Measurements from ENCODE around the gene SLC25A25.
"Not testable (repeated sequence)": the region's sequence is repeated elsewhere in the genome, so short reads cannot be mapped to it uniquely, and the experiment has no call there.

Gene SLC25A25

DNA sequence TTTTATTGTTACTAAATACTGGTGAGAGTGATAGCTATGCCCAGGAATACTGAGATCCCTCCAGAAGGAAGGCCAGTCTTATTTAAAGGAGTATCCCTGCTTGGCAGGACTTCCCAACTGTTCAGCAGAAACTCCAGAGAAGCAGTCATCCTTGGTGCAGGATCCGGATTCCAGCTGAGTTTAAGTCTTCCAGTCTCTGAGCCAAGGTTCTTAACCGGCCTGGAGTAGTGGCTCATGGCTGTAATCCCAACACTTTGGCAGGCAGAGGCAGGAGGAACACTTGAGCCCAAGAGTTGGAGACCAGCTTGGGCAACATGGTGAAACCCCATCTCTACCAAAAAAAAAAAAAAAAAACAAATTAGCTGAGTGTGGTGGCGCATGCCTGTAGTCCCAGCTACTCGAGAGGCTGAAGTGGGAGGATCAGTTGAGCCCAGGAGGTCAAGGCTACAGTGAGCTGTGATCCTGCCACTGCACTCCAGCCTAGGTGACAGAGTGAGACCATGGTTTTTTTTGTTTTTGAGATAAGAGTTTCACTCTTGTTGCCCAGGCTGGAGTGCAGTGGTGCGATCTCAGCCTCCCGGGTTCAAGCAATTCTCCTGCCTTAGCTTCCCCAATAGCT is 8.6 kb upstream of the SLC25A25 start:
- H3K27me3 Mint-ChIP-seq = no peaks in the 10 kb centered on the region
- no peaks in the 10 kb centered on the region for H3K9me3 Mint-ChIP-seq
- H3K4me1 Mint-ChIP-seq (ENCODE audit: low read depth) = peaks cover 35% of the 10 kb centered on the region
- H3K4me3 Mint-ChIP-seq = no peak overlapping the region
- H3K36me3 Mint-ChIP-seq (ENCODE audit: low read depth) = peaks cover 5% of the 10 kb centered on the region
- no peak overlapping the region for H3K27ac Mint-ChIP-seq

- H3K4me3 Mint-ChIP-seq = peak overlapping the region; percentile 61
- peaks cover 51% of the 10 kb centered on the region for H3K4me1 Mint-ChIP-seq (ENCODE audit: low read depth)
- peaks cover 5% of the 10 kb centered on the region for H3K36me3 Mint-ChIP-seq (ENCODE audit: low read depth)
- H3K9me3 Mint-ChIP-seq = no peaks in the 10 kb centered on the region
- no peaks in the 10 kb centered on the region for H3K27me3 Mint-ChIP-seq
- peak overlapping the region; percentile 80 for H3K27ac Mint-ChIP-seq
Measured at GRCh38 chr9:128061275-128061960, 6.6 kb upstream of the SLC25A25 start.

DNA sequence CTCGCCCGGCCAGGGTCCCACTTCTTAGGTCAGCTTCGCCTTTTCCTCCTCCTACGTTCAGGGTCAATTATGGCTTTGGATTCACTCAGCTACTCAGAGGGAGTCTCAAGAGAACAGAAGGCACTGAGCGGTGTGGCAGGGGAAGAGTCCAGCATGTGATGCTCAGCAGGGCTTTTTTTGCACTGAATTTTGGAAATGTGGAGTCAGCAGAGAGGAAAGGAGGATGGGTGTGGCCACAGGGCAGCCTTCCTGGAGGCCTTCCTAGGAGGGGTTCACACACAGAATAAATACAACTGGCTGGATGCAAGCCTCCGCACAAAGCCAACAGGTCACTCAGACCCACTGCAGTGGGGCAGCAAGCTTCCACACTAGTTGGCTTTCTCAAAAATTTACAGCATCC is 5.8 kb upstream of the SLC25A25 start:
- Mint-ChIP-seq H3K27ac (peak overlapping the region; percentile 14), H3K9me3 (no peaks in the 10 kb centered on the region), H3K27me3 (no peaks in the 10 kb centered on the region), H3K4me1 (ENCODE audit: low read depth) (peaks cover 53% of the 10 kb centered on the region), H3K4me3 (no peak overlapping the region), H3K36me3 (ENCODE audit: low read depth) (peaks cover 5% of the 10 kb centered on the region)

DNA sequence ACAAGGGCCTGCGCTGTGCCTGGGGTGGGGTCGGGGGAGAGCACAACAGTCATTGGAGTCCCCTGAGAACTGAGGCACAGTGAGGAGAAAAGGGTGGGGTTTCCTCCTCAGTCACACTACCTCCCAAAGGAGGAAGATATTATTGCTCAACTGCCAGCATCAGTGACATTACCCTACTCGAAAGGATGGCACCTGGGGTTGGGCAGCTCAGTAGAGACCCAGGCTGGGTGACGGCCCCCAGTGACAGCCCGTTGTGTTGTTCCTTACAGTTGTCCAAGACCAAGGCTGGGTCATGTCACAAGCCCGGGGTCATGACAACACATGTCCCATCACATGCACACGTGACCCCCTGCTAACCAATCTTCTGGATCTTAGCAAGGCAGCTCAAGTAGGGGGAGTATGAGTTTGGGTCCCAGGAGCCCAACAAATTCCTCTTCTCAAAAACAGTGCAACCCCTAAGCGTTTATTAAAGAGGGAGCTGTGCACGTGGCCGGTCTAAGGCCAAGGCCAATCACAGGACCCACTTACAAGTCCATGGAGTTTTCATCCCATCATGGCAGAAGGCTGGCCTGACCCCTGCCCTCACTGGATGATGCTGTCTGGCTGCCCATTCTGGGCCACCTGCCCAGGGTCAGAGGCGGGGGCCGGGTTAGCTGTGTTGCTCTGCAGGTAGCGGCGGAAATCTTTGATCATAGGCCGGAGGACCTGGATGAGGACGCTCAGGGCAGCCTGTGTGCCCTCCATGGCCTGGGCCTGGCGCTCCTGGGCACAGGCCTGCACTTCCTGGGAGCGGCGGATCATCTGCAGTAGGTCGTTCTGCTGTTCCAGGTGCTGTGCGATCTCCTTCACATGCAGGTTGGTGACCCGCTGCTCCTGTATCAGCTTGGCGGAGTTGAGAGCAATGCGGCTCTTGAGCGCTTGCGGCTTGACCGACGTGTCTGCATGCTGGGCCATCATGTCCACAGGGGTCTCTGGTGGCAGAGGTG is 4.9 kb upstream of the SLC25A25 start:
- no peak overlapping the region for H3K27ac Mint-ChIP-seq
- no peak overlapping the region for H3K4me3 Mint-ChIP-seq

DNA sequence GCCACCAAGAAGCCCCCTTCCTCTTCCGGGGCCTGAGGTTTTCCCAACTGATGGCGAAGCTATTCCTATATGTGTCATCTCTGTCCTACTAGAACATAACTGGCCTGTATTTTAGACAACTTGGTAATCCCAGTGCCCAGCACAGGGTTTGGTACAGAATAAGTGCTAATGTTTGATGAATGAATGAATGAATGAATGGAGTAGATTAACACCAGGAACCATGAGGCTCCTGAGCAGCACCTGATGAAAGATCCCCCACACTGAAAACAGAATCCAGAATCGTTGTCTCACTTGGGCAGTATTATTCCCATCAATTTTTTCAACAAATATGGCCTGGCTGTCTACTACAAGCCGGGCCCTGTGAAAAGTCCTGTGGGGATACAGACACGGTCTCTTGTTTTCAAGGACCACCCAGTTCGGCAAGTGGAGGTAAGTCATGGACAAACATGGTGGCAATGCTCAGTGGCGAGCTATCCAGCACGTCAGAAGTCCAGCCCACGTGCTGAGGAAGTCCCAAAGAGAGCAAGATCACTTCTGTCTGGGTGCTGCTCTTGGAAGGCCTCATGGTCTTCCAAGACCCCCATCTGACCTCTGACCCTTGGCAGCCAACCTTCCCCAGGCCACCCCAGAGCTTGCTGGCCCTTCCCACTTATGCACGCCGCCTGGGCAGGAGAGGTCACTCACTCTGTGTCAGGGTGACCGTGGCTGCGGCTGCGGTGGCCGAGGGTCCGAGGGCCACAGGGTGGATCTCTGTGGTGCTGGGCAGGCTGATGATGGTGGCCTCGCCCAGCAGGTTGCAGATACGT is 1.9 kb upstream of the SLC25A25 start:
- H3K9me3 Mint-ChIP-seq = no peaks in the 10 kb centered on the region
- no peaks in the 10 kb centered on the region for H3K27me3 Mint-ChIP-seq
- no peak overlapping the region for H3K4me3 Mint-ChIP-seq
- H3K4me1 Mint-ChIP-seq (ENCODE audit: low read depth) = peaks cover 69% of the 10 kb centered on the region
- peak overlapping the region; percentile 68 for H3K27ac Mint-ChIP-seq
- H3K36me3 Mint-ChIP-seq (ENCODE audit: low read depth) = peaks cover 5% of the 10 kb centered on the region

More for the DNA sequence above, 4.9 kb upstream of the SLC25A25 start:
- H3K4me1 Mint-ChIP-seq (ENCODE audit: low read depth) = peaks cover 53% of the 10 kb centered on the region
- H3K36me3 Mint-ChIP-seq (ENCODE audit: low read depth) = peaks cover 5% of the 10 kb centered on the region
- H3K9me3 Mint-ChIP-seq = no peaks in the 10 kb centered on the region
- no peaks in the 10 kb centered on the region for H3K27me3 Mint-ChIP-seq

DNA sequence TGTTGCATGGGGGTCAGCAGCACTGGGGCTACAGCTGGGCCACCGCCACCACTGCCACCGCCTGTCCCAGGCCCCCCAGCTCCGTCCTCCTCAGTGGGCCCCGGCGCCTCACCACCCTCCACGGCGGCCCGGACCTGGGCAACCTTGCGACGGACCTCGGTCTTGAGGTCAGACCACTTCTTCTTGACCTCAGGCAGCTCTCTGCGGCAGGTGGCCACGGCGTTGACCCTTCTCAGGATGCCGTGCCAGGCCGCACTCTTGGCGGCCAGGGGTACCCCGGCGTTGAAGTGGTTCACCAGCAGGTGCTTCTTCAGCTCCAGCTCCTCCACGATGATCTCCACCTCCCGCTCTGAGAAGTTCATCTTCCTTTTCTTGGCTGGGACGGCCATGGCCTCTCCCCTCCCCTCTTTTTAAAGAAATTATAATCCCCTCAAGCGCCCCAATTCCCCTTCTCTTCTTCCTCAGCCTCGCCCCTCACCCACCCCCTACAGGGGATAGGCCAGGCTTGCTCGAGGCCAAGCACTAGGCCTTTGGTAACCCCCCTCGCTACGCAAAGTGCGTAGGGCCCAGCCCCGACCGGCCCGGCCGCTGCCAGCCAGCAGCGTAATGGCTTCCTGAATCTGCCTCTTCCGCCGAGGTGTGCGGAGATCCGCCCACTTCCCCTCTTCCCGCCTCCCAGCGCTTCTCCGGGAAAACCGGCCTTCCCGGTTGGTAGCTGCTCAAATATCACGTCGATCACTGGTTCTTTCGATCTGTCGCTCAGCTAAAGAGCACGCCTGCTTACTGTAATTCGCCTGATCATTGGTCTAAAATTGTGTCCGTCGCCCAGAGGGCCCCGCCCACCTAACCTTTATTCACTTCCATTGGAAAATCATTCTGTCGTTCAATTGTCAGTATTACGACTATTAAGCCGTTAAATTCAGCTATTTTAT is 1.1 kb upstream of the SLC25A25 start, which contains the start of gene NAIF1:
NAIF1 (minus strand) TSS at position 608 of the 932 bp plus-strand sequence; CDS start at position 389, 219 bp downstream.
- H3K9me3 Mint-ChIP-seq = no peaks in the 10 kb centered on the region
- H3K4me3 Mint-ChIP-seq = peak within 1 kb of the TSS; percentile 96

GRCh38 chr9:128068386-128069205 is 564 bp downstream of the SLC25A25 start:
- Mint-ChIP-seq H3K4me1 (ENCODE audit: low read depth) (peaks cover 69% of the 10 kb centered on the region), H3K9me3 (no peaks in the 10 kb centered on the region), H3K27ac (peak overlapping the region; percentile 83), H3K4me3 (peak overlapping the region; percentile 96), H3K36me3 (ENCODE audit: low read depth) (peaks cover 6% of the 10 kb centered on the region), H3K27me3 (no peaks in the 10 kb centered on the region)

More for the DNA sequence above, 1.1 kb upstream of the SLC25A25 start, which contains the start of gene NAIF1:
- Mint-ChIP-seq H3K27ac (peak within 1 kb of the TSS; percentile 68), H3K4me1 (ENCODE audit: low read depth) (peaks cover 69% of the 10 kb centered on the region), H3K36me3 (ENCODE audit: low read depth) (peaks cover 5% of the 10 kb centered on the region), H3K27me3 (no peaks in the 10 kb centered on the region)

- H3K4me3 Mint-ChIP-seq = peak overlapping the region; percentile 78
- no peaks in the 10 kb centered on the region for H3K9me3 Mint-ChIP-seq
- no peaks in the 10 kb centered on the region for H3K27me3 Mint-ChIP-seq
- peak overlapping the region; percentile 86 for H3K27ac Mint-ChIP-seq
- H3K36me3 Mint-ChIP-seq (ENCODE audit: low read depth) = peaks cover 6% of the 10 kb centered on the region
- H3K4me1 Mint-ChIP-seq (ENCODE audit: low read depth) = peaks cover 60% of the 10 kb centered on the region
Measured at GRCh38 chr9:128070874-128071273, 2.8 kb downstream of the SLC25A25 start.

DNA sequence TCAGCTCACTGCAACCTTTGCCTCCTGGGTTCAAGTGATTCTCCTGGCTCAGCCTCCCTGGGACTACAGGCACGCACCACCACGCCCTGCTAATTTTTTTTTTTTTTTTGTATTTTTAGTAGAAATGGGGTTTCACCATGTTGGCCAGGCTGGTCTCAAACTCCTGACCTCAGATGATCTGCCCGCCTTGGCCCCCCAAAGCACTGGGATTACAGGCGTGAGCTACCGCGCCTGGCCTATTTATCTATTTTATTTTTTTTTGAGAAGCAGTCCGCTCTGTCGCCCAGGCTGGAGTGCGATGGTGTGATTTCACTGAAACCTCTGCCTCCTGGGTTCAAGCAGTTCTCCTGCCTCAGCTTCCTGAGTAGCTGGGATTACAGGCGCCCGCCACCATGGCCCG is 3.4 kb downstream of the SLC25A25 start:
- not testable (repeated sequence) for H3K9me3 Mint-ChIP-seq; H3K27me3 Mint-ChIP-seq; H3K36me3 Mint-ChIP-seq (ENCODE audit: low read depth)
- Mint-ChIP-seq H3K27ac (peak overlapping the region; percentile 88), H3K4me3 (peak overlapping the region; percentile 78), H3K4me1 (ENCODE audit: low read depth) (peaks cover 54% of the 10 kb centered on the region)

GRCh38 chr9:128072144-128073021 is 4.4 kb downstream of the SLC25A25 start:
- Mint-ChIP-seq H3K36me3 (ENCODE audit: low read depth) (peaks cover 13% of the 10 kb centered on the region), H3K4me1 (ENCODE audit: low read depth) (peaks cover 61% of the 10 kb centered on the region), H3K4me3 (peak overlapping the region; percentile 60)

GRCh38 chr9:128073253-128073886 is 5.3 kb downstream of the SLC25A25 start:
- Mint-ChIP-seq H3K27me3 (no peaks in the 10 kb centered on the region), H3K4me3 (no peak overlapping the region), H3K36me3 (ENCODE audit: low read depth) (peaks cover 19% of the 10 kb centered on the region), H3K4me1 (ENCODE audit: low read depth) (peaks cover 71% of the 10 kb centered on the region), H3K27ac (peak overlapping the region; percentile 82), H3K9me3 (no peaks in the 10 kb centered on the region)

More at GRCh38 chr9:128072144-128073021, 4.4 kb downstream of the SLC25A25 start:
- no peaks in the 10 kb centered on the region for H3K27me3 Mint-ChIP-seq
- H3K27ac Mint-ChIP-seq = peak overlapping the region; percentile 88
- H3K9me3 Mint-ChIP-seq = no peaks in the 10 kb centered on the region

Measured in stimulated activated naive CD8-positive, alpha-beta T cell treated with anti-CD3 and anti-CD28 coated beads, Interleukin-15, Interleukin-2, amounts not matched to agents 100 ng/mL and 50 ng/mL, for 24 hours (primary cell).